A673 (cell line): Measurements from ENCODE around the gene NCOR2.

Experiments
- CTCF ChIP-seq: fragments of 300-800, 200-600 bp; sonication (generic); conservative IDR thresholded peaks from 2 replicates; pipeline ENCODE4 v1.5.1; 2017; ENCODE audit warnings: low read depth, mild to moderate bottlenecking, antibody characterized with exemption, low read length, moderate library complexity, mixed read lengths
- EZH2 ChIP-seq: fragments of 200-600 bp; sonication (generic); IDR thresholded peaks from 2 replicates; pipeline ENCODE4 v1.6.1; 2017; ENCODE audit warnings: borderline replicate concordance, low read depth, mild to moderate bottlenecking, mixed read lengths, antibody characterized with exemption, low read length; ENCODE audit not compliant: poor library complexity, severe bottlenecking

GRCh38 chr12:124570810-124571209 is 3.4 kb upstream of the NCOR2 start:
- TF ChIP-seq EZH2 (no peak), CTCF (no peak)
